SK-N-MC (cell line): ENCODE results near the gene PTGES.

ENCODE experiments used
- EZH2 ChIP-seq: fragments of 200-600 bp; sonication (generic); IDR thresholded peaks from one replicate; pipeline ENCODE4 v1.6.1; 2017; ENCODE audit warnings: antibody characterized with exemption
- FOXP2 ChIP-seq: optimal IDR thresholded peaks from 2 replicates; pipeline ENCODE3; 2011; ENCODE audit warnings: mild to moderate bottlenecking, moderate library complexity; ENCODE audit not compliant: insufficient read depth; ENCODE audit errors: extremely low read length, control extremely low read depth
- POLR2AphosphoS5 ChIP-seq: IDR thresholded peaks from 2 replicates; pipeline ENCODE4 v1.6.1; 2012; ENCODE audit warnings: mild to moderate bottlenecking, low read depth, low read length, borderline replicate concordance

DNA sequence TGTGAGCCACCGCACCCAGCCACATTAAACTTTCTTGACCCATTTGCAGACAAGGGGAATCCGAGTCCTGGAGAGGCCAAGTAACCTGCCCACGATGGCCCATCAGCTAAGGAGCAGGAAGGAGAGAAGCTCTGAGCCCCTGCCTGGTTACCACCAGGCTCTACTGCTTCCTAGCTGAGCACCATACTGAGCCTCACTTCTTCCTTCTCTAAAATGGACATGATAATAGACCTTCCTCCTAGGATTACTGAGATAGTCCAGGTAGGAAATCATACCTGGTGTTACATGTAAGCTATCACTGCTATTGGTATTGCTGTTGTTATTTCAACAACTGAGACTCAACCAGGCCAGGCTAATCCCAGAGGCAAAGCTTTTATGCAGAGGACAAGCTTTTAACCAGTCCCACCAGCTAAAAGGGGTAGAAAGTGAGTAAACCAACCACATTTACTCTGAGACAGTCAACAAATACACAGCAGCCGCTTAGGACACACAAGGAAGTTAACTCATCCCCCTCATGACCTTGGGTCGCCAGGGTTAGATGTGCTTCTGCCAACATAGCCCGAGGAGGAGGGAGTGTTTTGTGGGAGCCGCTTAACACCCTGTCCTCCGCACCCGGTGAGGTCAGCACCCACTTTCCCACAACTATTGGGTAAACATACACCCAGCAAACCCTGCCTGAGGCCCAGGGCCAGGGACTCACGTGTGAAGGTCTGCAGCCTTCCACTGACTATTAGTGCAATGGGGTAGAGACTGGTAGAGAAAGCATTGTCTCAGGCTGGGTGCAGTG, 20.6 kb upstream of the PTGES start:
- TF ChIP-seq POLR2AphosphoS5 (no peak), EZH2 (no peak), FOXP2 (no peak)
